ENCODE measurements around the gene WDR7.
A peak's percentile ranks its signal among the peaks of the same experiment; 100 is the strongest.

WDR7 gene

GRCh38 chr18:56650944-56651770 is at the start of gene WDR7:
Gene WDR7, plus strand, starts transcription at chr18:56651359. Its CDS starts 21,157 bp downstream, at chr18:56672516.
- peak; percentile 97 for DNase-seq (ENCODE audit: low spot score)

- DNase-seq (ENCODE audit: low spot score), result no peak
Measured at GRCh38 chr18:56606618-56607017, 44.5 kb upstream of the WDR7 start.

- no peak for DNase-seq (ENCODE audit: low spot score)
Measured at GRCh38 chr18:56615738-56616520, 35.2 kb upstream of the WDR7 start.

GRCh38 chr18:56627991-56628390 is 23.2 kb upstream of the WDR7 start:
- DNase-seq (ENCODE audit: low spot score), result no peak

GRCh38 chr18:56632070-56633022 is 18.8 kb upstream of the WDR7 start:
- no peak for DNase-seq (ENCODE audit: low spot score)

- DNase-seq (ENCODE audit: low spot score), result no peak
Measured at GRCh38 chr18:56635007-56635406, 16.2 kb upstream of the WDR7 start.

- DNase-seq (ENCODE audit: low spot score), result no peak
Measured at GRCh38 chr18:56637176-56637575, 14.0 kb upstream of the WDR7 start.

GRCh38 chr18:56637711-56638231 is 13.4 kb upstream of the WDR7 start:
- DNase-seq (ENCODE audit: low spot score), result no peak

- DNase-seq (ENCODE audit: low spot score), result peak; percentile 99
Measured at GRCh38 chr18:56638232-56639103, 12.7 kb upstream of the WDR7 start, which contains the start of gene TXNL1. Gene TXNL1, minus strand, starts transcription at chr18:56638592. Its CDS starts 152 bp downstream, at chr18:56638440.

- DNase-seq (ENCODE audit: low spot score), result no peak
Measured at GRCh38 chr18:56639104-56639381, 12.1 kb upstream of the WDR7 start.

- no peak for DNase-seq (ENCODE audit: low spot score)
Measured at GRCh38 chr18:56639571-56639970, 11.6 kb upstream of the WDR7 start.

- no peak for DNase-seq (ENCODE audit: low spot score)
Measured at GRCh38 chr18:56641714-56642337, 9.3 kb upstream of the WDR7 start.

- DNase-seq (ENCODE audit: low spot score), result no peak
Measured at GRCh38 chr18:56643381-56643780, 7.8 kb upstream of the WDR7 start.

- DNase-seq (ENCODE audit: low spot score), result peak; percentile 59
Measured at GRCh38 chr18:56645415-56646016, 5.6 kb upstream of the WDR7 start.

- DNase-seq (ENCODE audit: low spot score), result no peak
Measured at GRCh38 chr18:56647071-56647470, 4.1 kb upstream of the WDR7 start.

GRCh38 chr18:56647951-56648893 is 2.9 kb upstream of the WDR7 start:
- no peak for DNase-seq (ENCODE audit: low spot score)

- DNase-seq (ENCODE audit: low spot score), result no peak
Measured at GRCh38 chr18:56649996-56650395, 1.2 kb upstream of the WDR7 start.

- DNase-seq (ENCODE audit: low spot score), result no peak
Measured at GRCh38 chr18:56651771-56652092, 573 bp downstream of the WDR7 start.

GRCh38 chr18:56652802-56653201 is 1.6 kb downstream of the WDR7 start:
- DNase-seq (ENCODE audit: low spot score), result peak; percentile 31

Data from CD4-positive, alpha-beta T cell treated with Interleukin-2 at 100 ng/mL for 4 hours (primary cell).